HCT116 (cell line): Measurements from ENCODE around the gene PPID. TPM values are rescaled to one million over a fixed set of nuclear protein-coding genes. Genes with fewer than 3 reads are reported as not detected.

Experiments
- ATAC-seq: fragments of 200-7000 bp; cut with Tn5 transposase; 2 replicates; pipeline ENCODE4 v1.9.1; 2020; ENCODE audit warnings: mild to moderate bottlenecking, moderate library complexity
- BruUV-seq: library from RNA; stranded (reverse); fragments of 400-500 nt; replicated peaks from 2 replicates; lab custom pipeline; 2021; lab: Mats Ljungman, UMichigan
- CTCF ChIA-PET: fragments of 300-600 bp; sonication (Branson Sonifier 250); formaldehyde crosslinking; loops from one replicate; lab custom pipeline; 2021; ENCODE audit warnings: antibody characterized with exemption; lab: Charles Lee
- POLR2A ChIA-PET: fragments of 300-600, 350-600 bp; sonication (Branson Sonifier 250); formaldehyde crosslinking; loops from one replicate; lab custom pipeline; 2021; ENCODE audit warnings: antibody characterized with exemption; lab: Charles Lee
- RAD21 ChIA-PET, 2 experiments: fragments of 300-600 bp; sonication (Branson Sonifier 250); formaldehyde crosslinking; loops; one replicate each; lab custom pipeline; 2023; ENCODE audit warnings: low total read pairs in 2 of 2; ENCODE audit not compliant: uncharacterized antibody in 2 of 2, unreplicated experiment in 2 of 2, low non-redundant PET in 1 of 2; lab: Charles Lee
- DNase-seq: peaks from one replicate; pipeline ENCODE4 v3.0.0-alpha.2; 2010; ENCODE audit warnings: low read depth, low spot score
- H2AFZ ChIP-seq: fragments of 200-600 bp; shearing (Covaris generic), sonication (generic); 2 replicates; pipeline ENCODE4 v1.6.1; 2017; ENCODE audit warnings: low read depth, mixed run types, mixed read lengths, antibody characterized with exemption, low read length; ENCODE audit not compliant: poor library complexity, severe bottlenecking
- H3K27ac ChIP-seq: 2 replicates; pipeline ENCODE4 v1.5.1; 2012; ENCODE audit warnings: low read depth, low read length
- H3K27me3 ChIP-seq: fragments of 200-600 bp; sonication (generic); 2 replicates; pipeline ENCODE4 v1.6.1; 2016; ENCODE audit warnings: mixed run types, low read length, mixed read lengths; ENCODE audit not compliant: insufficient read depth
- H3K36me3 ChIP-seq, 2 experiments: fragments of 200-500 bp in 1 of 2; fragments of 200-600 bp in 1 of 2; sonication (Bioruptor generic) in 1 of 2; sonication (generic) in 1 of 2; 2 replicates each; pipeline versions ENCODE4 v1.5.1 to v1.6.1; 2014 to 2016; ENCODE audit warnings: low read length in 2 of 2, inconsistent platforms in 1 of 2, mixed read lengths in 1 of 2, mixed run types in 1 of 2; ENCODE audit not compliant: insufficient read depth in 2 of 2, control insufficient read depth in 1 of 2
- H3K4me1 ChIP-seq, 2 experiments: fragments of 200-600 bp in 1 of 2; sonication (generic) in 1 of 2; 2 replicates each; pipeline versions ENCODE4 v1.5.1 to v1.6.1; 2012 to 2017; ENCODE audit warnings: low read length in 2 of 2, inconsistent platforms in 1 of 2, mild to moderate bottlenecking in 1 of 2, mixed read lengths in 1 of 2, mixed run types in 1 of 2, moderate library complexity in 1 of 2; ENCODE audit not compliant: insufficient read depth in 2 of 2, control insufficient read depth in 1 of 2
- H3K4me2 ChIP-seq: fragments of 200-600 bp; sonication (generic); 2 replicates; pipeline ENCODE4 v1.6.1; 2017; ENCODE audit warnings: mixed run types, low read length, mixed read lengths
- H3K4me3 ChIP-seq, 2 experiments: fragments of 200-600 bp in 1 of 2; sonication (generic) in 1 of 2; replicated peaks in 1 of 2; 2 replicates each; pipeline ENCODE4 v1.5.1; 2011 to 2016; ENCODE audit warnings: low read length in 2 of 2, control low read depth in 1 of 2, low read depth in 1 of 2, mild to moderate bottlenecking in 1 of 2, mixed read lengths in 1 of 2, mixed run types in 1 of 2
- H3K79me2 ChIP-seq: fragments of 200-600 bp; sonication (generic); 2 replicates; pipeline ENCODE4 v1.6.1; 2017; ENCODE audit warnings: mild to moderate bottlenecking, mixed run types, low read length, moderate library complexity, mixed read lengths; ENCODE audit not compliant: insufficient read depth
- H3K9ac ChIP-seq: fragments of 200-600 bp; sonication (generic); 2 replicates; pipeline ENCODE4 v1.6.1; 2016; ENCODE audit warnings: low read length, mixed read lengths
- H3K9me2 ChIP-seq: fragments of 200-600 bp; sonication (generic), shearing (Covaris generic); 2 replicates; pipeline ENCODE4 v1.6.1; 2017; ENCODE audit warnings: mixed run types, mild to moderate bottlenecking, moderate library complexity; ENCODE audit not compliant: insufficient read depth
- H3K9me3 ChIP-seq, 2 experiments: fragments of 200-500 bp in 1 of 2; fragments of 200-600 bp in 1 of 2; sonication (Bioruptor generic) in 1 of 2; sonication (generic) in 1 of 2; 2 replicates each; pipeline ENCODE4 v1.6.1; 2014 to 2017; ENCODE audit warnings: low read length in 2 of 2, mixed read lengths in 2 of 2, inconsistent platforms in 1 of 2, low read depth in 1 of 2, mild to moderate bottlenecking in 1 of 2, mixed run types in 1 of 2, moderate library complexity in 1 of 2; ENCODE audit not compliant: control insufficient read depth in 1 of 2, insufficient read depth in 1 of 2
- H4K20me1 ChIP-seq: fragments of 200-600 bp; sonication (generic), shearing (Covaris generic); 2 replicates; pipeline ENCODE4 v1.6.1; 2017; ENCODE audit warnings: mixed run types, mild to moderate bottlenecking, moderate library complexity; ENCODE audit not compliant: insufficient read depth
- CEBPB ChIP-seq: IDR thresholded peaks from 2 replicates; pipeline ENCODE4 v1.6.1; 2012; ENCODE audit warnings: low read depth
- ELF1 ChIP-seq: IDR thresholded peaks from 2 replicates; pipeline ENCODE4 v1.6.1; 2012; ENCODE audit warnings: low read depth, borderline replicate concordance
- POLR2A ChIP-seq: IDR thresholded peaks from 2 replicates; pipeline ENCODE4 v1.7.0; 2011; ENCODE audit warnings: borderline replicate concordance; ENCODE audit not compliant: insufficient read depth, insufficient read length; ENCODE audit errors: extremely low read depth
- RAD21 ChIP-seq: IDR thresholded peaks from 2 replicates; pipeline ENCODE4 v1.6.1; 2012; ENCODE audit warnings: low read depth, mild to moderate bottlenecking
- REST ChIP-seq: IDR thresholded peaks from 2 replicates; pipeline ENCODE4 v1.6.1; 2012; ENCODE audit warnings: low read depth
- SP1 ChIP-seq: IDR thresholded peaks from 2 replicates; pipeline ENCODE4 v1.6.1; 2012; ENCODE audit warnings: low read depth
- SRF ChIP-seq: IDR thresholded peaks from 2 replicates; pipeline ENCODE4 v1.6.1; 2012; ENCODE audit warnings: low read depth
- ZFX ChIP-seq: fragments of 450-650 bp; IDR thresholded peaks from 2 replicates; pipeline ENCODE4 v1.6.1; 2017
- ZNF274 ChIP-seq: fragments of 200-500 bp; sonication (Bioruptor generic); IDR thresholded peaks from 2 replicates; pipeline ENCODE4 v1.6.1; 2014; ENCODE audit warnings: mild to moderate bottlenecking, low read depth, low read length, inconsistent platforms
- intact Hi-C: fragments of 100-400 bp; cut with micrococcal nuclease; formaldehyde crosslinking; loops from 2 replicates; pipeline ENCODE4 v1.10.0; 2022
- total RNA-seq: library from RNA; stranded (reverse); gene quantifications from one replicate; pipeline ENCODE4 v1.2.1, GENCODE V29; 2021; ENCODE audit not compliant: unreplicated experiment
- TF ChIP-seq, protein P1 (sequence below): IDR thresholded peaks from 2 replicates; pipeline ENCODE4 v1.6.1; 2012
- TF ChIP-seq, protein P2 (sequence below), 3 experiments: fragments of 200-600 bp in 1 of 3; sonication (generic) in 1 of 3; IDR thresholded peaks in 2 of 3; conservative IDR thresholded peaks in 1 of 3; 2 replicates each; pipeline ENCODE4 v1.5.1; 2012 to 2017; ENCODE audit warnings: low read depth in 2 of 3, low read length in 2 of 3, antibody characterized with exemption in 1 of 3, borderline replicate concordance in 1 of 3, control low read depth in 1 of 3, mild to moderate bottlenecking in 1 of 3, mixed read lengths in 1 of 3, mixed run types in 1 of 3, moderate library complexity in 1 of 3; ENCODE audit not compliant: insufficient read depth in 1 of 3
- TF ChIP-seq, protein P3 (sequence below): IDR thresholded peaks from 2 replicates; pipeline ENCODE4 v1.6.1; 2011; ENCODE audit warnings: mild to moderate bottlenecking, low read length, moderate library complexity; ENCODE audit not compliant: insufficient replicate concordance; ENCODE audit errors: extremely low read depth
- TF ChIP-seq, protein P4 (sequence below): IDR thresholded peaks from 2 replicates; pipeline ENCODE4 v1.6.1; 2012

Gene PPID
- total RNA-seq, 1 experiment from 2014 or later: 48.2 TPM

DNA sequence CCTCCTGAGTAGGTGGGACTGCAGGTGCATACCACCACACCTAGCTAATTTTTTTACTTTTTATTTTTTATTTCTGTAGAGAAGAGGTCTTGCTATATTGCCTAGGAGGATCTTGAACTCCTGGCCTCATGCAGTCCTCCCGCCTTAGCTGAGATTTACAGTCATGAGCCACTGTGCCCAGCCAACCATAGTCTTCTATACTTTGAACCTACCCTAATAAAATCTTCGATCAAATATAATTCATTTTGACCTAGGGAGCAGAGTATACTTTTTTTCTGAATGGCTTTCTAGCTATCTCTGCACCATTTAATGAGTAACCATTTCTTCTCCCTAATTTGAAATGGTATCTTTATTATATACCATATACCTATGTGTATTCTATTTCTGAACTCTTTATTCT lies 44.4 kb downstream of the PPID start:
- Histone ChIP-seq H3K27me3 (no peaks in the 10 kb centered on the region), H3K4me2 (no peak overlapping the region), H3K9me2 (no peaks in the 10 kb centered on the region), H3K4me3 (no peak overlapping the region), H4K20me1 (no peaks in the 10 kb centered on the region), H3K79me2 (no peaks in the 10 kb centered on the region), H3K9ac (no peak overlapping the region), H2AFZ (no peak overlapping the region), H3K4me1 (no peaks in the 10 kb centered on the region), H3K27ac (no peak overlapping the region), H3K9me3 (no peaks in the 10 kb centered on the region), H3K36me3 (no peaks in the 10 kb centered on the region)
- ChIA-PET CTCF (no interaction called here), POLR2A (no interaction called here), RAD21 (no interaction called here)
- intact Hi-C loops: no loop called here
- DNase-seq (no peak), ATAC-seq (no peak)
- no peak for TF ChIP-seq SP1
- no peak for TF ChIP-seq POLR2A
- TF ChIP-seq, protein P1, sequence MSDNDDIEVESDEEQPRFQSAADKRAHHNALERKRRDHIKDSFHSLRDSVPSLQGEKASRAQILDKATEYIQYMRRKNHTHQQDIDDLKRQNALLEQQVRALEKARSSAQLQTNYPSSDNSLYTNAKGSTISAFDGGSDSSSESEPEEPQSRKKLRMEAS: no peak
- TF ChIP-seq, protein P2, sequence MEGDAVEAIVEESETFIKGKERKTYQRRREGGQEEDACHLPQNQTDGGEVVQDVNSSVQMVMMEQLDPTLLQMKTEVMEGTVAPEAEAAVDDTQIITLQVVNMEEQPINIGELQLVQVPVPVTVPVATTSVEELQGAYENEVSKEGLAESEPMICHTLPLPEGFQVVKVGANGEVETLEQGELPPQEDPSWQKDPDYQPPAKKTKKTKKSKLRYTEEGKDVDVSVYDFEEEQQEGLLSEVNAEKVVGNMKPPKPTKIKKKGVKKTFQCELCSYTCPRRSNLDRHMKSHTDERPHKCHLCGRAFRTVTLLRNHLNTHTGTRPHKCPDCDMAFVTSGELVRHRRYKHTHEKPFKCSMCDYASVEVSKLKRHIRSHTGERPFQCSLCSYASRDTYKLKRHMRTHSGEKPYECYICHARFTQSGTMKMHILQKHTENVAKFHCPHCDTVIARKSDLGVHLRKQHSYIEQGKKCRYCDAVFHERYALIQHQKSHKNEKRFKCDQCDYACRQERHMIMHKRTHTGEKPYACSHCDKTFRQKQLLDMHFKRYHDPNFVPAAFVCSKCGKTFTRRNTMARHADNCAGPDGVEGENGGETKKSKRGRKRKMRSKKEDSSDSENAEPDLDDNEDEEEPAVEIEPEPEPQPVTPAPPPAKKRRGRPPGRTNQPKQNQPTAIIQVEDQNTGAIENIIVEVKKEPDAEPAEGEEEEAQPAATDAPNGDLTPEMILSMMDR (IDR thresholded peaks at IDR 0.05 in 2 of 3, conservative IDR thresholded peaks at IDR 0.05 in 1 of 3; ENCODE audit: borderline replicate concordance in 1 of 3, insufficient read depth in 1 of 3, low read depth in 2 of 3, low read length in 2 of 3): no peak
- TF ChIP-seq, protein P3, sequence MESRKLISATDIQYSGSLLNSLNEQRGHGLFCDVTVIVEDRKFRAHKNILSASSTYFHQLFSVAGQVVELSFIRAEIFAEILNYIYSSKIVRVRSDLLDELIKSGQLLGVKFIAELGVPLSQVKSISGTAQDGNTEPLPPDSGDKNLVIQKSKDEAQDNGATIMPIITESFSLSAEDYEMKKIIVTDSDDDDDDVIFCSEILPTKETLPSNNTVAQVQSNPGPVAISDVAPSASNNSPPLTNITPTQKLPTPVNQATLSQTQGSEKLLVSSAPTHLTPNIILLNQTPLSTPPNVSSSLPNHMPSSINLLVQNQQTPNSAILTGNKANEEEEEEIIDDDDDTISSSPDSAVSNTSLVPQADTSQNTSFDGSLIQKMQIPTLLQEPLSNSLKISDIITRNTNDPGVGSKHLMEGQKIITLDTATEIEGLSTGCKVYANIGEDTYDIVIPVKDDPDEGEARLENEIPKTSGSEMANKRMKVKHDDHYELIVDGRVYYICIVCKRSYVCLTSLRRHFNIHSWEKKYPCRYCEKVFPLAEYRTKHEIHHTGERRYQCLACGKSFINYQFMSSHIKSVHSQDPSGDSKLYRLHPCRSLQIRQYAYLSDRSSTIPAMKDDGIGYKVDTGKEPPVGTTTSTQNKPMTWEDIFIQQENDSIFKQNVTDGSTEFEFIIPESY: no peak
- no peak for TF ChIP-seq CEBPB
- no peak for TF ChIP-seq ZNF274
- no peak for TF ChIP-seq RAD21
- TF ChIP-seq, protein P4, sequence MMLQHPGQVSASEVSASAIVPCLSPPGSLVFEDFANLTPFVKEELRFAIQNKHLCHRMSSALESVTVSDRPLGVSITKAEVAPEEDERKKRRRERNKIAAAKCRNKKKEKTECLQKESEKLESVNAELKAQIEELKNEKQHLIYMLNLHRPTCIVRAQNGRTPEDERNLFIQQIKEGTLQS: no peak
- TF ChIP-seq SRF: no peak
- TF ChIP-seq REST: no peak
- TF ChIP-seq ZFX: no peak
- TF ChIP-seq ELF1: no peak
- no TSS peak for BruUV-seq
